Measurements from ENCODE around the gene CITED2. TPM values are rescaled to one million over a fixed set of nuclear protein-coding genes. Genes with fewer than 3 reads are reported as not detected.

The CITED2 gene
- total and polyA plus RNA-seq, 2 experiments from 2014 or later, result 26.6 to 76.9 TPM

DNA sequence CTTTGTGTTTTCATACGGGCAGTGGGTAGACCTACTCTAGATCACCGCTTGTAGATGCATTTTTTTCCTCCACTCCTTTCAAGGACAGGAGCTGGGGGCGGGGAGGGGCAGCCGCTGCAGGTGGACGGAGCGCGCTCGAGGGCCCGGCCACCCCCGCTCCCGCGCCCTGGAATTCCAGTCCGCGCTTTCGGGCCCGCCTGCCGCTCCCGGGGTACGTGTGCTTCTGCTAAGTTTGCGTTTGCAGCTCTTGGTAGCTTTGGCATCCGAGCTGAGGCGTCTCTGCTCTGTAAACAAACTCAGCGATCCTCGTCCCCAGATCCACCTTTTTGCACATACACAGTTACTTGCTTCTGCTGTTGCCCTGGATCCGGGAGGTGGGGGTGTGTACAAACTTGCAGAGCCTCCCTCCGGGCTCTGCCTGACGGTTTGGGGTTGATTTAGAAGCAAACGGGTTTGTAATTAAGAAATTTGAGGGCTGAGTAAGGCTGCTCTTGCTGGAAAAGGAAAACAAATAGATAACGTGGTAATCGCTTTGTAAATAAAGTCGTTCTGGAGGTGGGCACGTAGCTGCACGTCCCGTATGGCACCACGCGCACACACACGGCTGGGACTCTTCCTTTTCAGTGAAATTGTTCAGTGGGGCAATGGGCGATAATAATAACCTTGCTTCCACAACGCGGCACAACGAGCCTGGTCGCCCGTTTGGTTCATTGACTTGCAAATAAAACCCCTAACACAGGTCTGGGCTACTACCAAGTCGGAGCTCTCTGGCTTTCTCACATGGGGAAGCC, 973 bp upstream of the CITED2 start:
- no peaks in the 10 kb centered on the region; the same call in 2 of the 3 replicates for H3K9me3 Mint-ChIP-seq
- Histone ChIP-seq H3K9me2 (ENCODE audit: insufficient read depth) (peaks cover 17% of the 10 kb centered on the region; the same call in 1 of the 2 replicates), H3K36me3 (ENCODE audit: insufficient read depth) (0 out of 2 replicates have a peak, but pooled peaks cover 4% of the 10 kb centered on the region), H4K20me1 (replicated peaks; ENCODE audit: insufficient read depth) (no peaks in the 10 kb centered on the region), H3K4me2 (peak overlapping the region; percentile 98), H3K4me3 (peak overlapping the region; percentile 91), H3F3A (replicated peaks; ENCODE audit: low read depth) (0 out of 2 replicates have a peak, but pooled peaks cover 4% of the 10 kb centered on the region), H3K79me2 (replicated peaks; ENCODE audit: insufficient read depth) (peaks cover 33% of the 10 kb centered on the region), H3K4me1 (ENCODE audit: insufficient read depth) (peaks cover 32% of the 10 kb centered on the region), H3K27ac (ENCODE audit: low read depth) (peak overlapping the region; percentile 99), H3K27me3 (ENCODE audit: insufficient read depth) (no peaks in the 10 kb centered on the region), H2AFZ (peak overlapping the region; percentile 92)
- H3K27ac Mint-ChIP-seq, result peak overlapping the region; percentile 99
- DNase-seq (ENCODE audit: low spot score) (peak; percentile 96), ATAC-seq (peak; percentile 72)
- H3K4me1 Mint-ChIP-seq, result peaks cover 30% of the 10 kb centered on the region
- H3K36me3 Mint-ChIP-seq (ENCODE audit: low read depth), result peaks cover 32% of the 10 kb centered on the region
- TF ChIP-seq POLR2AphosphoS5 (IDR thresholded peaks at IDR 0.05; ENCODE audit: low read depth), result peak; percentile 61
- TF ChIP-seq, protein P1, sequence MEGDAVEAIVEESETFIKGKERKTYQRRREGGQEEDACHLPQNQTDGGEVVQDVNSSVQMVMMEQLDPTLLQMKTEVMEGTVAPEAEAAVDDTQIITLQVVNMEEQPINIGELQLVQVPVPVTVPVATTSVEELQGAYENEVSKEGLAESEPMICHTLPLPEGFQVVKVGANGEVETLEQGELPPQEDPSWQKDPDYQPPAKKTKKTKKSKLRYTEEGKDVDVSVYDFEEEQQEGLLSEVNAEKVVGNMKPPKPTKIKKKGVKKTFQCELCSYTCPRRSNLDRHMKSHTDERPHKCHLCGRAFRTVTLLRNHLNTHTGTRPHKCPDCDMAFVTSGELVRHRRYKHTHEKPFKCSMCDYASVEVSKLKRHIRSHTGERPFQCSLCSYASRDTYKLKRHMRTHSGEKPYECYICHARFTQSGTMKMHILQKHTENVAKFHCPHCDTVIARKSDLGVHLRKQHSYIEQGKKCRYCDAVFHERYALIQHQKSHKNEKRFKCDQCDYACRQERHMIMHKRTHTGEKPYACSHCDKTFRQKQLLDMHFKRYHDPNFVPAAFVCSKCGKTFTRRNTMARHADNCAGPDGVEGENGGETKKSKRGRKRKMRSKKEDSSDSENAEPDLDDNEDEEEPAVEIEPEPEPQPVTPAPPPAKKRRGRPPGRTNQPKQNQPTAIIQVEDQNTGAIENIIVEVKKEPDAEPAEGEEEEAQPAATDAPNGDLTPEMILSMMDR (conservative IDR thresholded peaks at IDR 0.05; ENCODE audit: low read depth in 2 of 2), result peak in 1 of 2 experiments; percentile 3; a peak in 1 of 4 replicates
- TF ChIP-seq, protein P2, sequence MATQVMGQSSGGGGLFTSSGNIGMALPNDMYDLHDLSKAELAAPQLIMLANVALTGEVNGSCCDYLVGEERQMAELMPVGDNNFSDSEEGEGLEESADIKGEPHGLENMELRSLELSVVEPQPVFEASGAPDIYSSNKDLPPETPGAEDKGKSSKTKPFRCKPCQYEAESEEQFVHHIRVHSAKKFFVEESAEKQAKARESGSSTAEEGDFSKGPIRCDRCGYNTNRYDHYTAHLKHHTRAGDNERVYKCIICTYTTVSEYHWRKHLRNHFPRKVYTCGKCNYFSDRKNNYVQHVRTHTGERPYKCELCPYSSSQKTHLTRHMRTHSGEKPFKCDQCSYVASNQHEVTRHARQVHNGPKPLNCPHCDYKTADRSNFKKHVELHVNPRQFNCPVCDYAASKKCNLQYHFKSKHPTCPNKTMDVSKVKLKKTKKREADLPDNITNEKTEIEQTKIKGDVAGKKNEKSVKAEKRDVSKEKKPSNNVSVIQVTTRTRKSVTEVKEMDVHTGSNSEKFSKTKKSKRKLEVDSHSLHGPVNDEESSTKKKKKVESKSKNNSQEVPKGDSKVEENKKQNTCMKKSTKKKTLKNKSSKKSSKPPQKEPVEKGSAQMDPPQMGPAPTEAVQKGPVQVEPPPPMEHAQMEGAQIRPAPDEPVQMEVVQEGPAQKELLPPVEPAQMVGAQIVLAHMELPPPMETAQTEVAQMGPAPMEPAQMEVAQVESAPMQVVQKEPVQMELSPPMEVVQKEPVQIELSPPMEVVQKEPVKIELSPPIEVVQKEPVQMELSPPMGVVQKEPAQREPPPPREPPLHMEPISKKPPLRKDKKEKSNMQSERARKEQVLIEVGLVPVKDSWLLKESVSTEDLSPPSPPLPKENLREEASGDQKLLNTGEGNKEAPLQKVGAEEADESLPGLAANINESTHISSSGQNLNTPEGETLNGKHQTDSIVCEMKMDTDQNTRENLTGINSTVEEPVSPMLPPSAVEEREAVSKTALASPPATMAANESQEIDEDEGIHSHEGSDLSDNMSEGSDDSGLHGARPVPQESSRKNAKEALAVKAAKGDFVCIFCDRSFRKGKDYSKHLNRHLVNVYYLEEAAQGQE (IDR thresholded peaks at IDR 0.05; ENCODE audit: unreplicated experiment), result no peak
- TF ChIP-seq, protein P3, sequence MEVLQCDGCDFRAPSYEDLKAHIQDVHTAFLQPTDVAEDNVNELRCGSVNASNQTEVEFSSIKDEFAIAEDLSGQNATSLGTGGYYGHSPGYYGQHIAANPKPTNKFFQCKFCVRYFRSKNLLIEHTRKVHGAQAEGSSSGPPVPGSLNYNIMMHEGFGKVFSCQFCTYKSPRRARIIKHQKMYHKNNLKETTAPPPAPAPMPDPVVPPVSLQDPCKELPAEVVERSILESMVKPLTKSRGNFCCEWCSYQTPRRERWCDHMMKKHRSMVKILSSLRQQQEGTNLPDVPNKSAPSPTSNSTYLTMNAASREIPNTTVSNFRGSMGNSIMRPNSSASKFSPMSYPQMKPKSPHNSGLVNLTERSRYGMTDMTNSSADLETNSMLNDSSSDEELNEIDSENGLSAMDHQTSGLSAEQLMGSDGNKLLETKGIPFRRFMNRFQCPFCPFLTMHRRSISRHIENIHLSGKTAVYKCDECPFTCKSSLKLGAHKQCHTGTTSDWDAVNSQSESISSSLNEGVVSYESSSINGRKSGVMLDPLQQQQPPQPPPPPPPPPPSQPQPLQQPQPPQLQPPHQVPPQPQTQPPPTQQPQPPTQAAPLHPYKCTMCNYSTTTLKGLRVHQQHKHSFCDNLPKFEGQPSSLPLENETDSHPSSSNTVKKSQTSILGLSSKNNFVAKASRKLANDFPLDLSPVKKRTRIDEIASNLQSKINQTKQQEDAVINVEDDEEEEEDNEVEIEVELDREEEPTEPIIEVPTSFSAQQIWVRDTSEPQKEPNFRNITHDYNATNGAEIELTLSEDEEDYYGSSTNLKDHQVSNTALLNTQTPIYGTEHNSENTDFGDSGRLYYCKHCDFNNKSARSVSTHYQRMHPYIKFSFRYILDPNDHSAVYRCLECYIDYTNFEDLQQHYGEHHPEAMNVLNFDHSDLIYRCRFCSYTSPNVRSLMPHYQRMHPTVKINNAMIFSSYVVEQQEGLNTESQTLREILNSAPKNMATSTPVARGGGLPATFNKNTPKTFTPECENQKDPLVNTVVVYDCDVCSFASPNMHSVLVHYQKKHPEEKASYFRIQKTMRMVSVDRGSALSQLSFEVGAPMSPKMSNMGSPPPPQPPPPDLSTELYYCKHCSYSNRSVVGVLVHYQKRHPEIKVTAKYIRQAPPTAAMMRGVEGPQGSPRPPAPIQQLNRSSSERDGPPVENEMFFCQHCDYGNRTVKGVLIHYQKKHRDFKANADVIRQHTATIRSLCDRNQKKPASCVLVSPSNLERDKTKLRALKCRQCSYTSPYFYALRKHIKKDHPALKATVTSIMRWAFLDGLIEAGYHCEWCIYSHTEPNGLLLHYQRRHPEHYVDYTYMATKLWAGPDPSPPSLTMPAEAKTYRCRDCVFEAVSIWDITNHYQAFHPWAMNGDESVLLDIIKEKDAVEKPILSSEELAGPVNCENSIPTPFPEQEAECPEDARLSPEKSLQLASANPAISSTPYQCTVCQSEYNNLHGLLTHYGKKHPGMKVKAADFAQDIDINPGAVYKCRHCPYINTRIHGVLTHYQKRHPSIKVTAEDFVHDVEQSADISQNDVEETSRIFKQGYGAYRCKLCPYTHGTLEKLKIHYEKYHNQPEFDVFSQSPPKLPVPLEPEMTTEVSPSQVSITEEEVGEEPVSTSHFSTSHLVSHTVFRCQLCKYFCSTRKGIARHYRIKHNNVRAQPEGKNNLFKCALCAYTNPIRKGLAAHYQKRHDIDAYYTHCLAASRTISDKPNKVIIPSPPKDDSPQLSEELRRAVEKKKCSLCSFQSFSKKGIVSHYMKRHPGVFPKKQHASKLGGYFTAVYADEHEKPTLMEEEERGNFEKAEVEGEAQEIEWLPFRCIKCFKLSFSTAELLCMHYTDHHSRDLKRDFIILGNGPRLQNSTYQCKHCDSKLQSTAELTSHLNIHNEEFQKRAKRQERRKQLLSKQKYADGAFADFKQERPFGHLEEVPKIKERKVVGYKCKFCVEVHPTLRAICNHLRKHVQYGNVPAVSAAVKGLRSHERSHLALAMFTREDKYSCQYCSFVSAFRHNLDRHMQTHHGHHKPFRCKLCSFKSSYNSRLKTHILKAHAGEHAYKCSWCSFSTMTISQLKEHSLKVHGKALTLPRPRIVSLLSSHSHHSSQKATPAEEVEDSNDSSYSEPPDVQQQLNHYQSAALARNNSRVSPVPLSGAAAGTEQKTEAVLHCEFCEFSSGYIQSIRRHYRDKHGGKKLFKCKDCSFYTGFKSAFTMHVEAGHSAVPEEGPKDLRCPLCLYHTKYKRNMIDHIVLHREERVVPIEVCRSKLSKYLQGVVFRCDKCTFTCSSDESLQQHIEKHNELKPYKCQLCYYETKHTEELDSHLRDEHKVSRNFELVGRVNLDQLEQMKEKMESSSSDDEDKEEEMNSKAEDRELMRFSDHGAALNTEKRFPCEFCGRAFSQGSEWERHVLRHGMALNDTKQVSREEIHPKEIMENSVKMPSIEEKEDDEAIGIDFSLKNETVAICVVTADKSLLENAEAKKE (CRISPR knock-in tag; IDR thresholded peaks at IDR 0.05), result no peak
- no peak for TF ChIP-seq ZNF331 (CRISPR knock-in tag; IDR thresholded peaks at IDR 0.05; ENCODE audit: low read depth)
- no peak for TF ChIP-seq NANOG (IDR thresholded peaks at IDR 0.05; ENCODE audit: borderline replicate concordance)
- TF ChIP-seq EZH2phosphoT487 (IDR thresholded peaks at IDR 0.05; ENCODE audit: unreplicated experiment), result no peak
- TF ChIP-seq, protein P4, sequence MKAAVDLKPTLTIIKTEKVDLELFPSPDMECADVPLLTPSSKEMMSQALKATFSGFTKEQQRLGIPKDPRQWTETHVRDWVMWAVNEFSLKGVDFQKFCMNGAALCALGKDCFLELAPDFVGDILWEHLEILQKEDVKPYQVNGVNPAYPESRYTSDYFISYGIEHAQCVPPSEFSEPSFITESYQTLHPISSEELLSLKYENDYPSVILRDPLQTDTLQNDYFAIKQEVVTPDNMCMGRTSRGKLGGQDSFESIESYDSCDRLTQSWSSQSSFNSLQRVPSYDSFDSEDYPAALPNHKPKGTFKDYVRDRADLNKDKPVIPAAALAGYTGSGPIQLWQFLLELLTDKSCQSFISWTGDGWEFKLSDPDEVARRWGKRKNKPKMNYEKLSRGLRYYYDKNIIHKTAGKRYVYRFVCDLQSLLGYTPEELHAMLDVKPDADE (IDR thresholded peaks at IDR 0.05), result no peak
- no peak for TF ChIP-seq ZNF114 (CRISPR knock-in tag; IDR thresholded peaks at IDR 0.05)
- no peak for TF ChIP-seq JUNB (IDR thresholded peaks at IDR 0.05; ENCODE audit: unreplicated experiment)
- no peak for TF ChIP-seq STAT1 (IDR thresholded peaks at IDR 0.05; ENCODE audit: unreplicated experiment)
- TF ChIP-seq CREB1 (CRISPR knock-in tag; IDR thresholded peaks at IDR 0.05; ENCODE audit: low read depth), result peak; percentile 62
- no peak for TF ChIP-seq EZH2 (IDR thresholded peaks at IDR 0.05; ENCODE audit: low read depth, unreplicated experiment)
- H3K4me3 Mint-ChIP-seq, result peak overlapping the region; percentile 87
- H3K27me3 Mint-ChIP-seq (ENCODE audit: insufficient read depth, low read depth, poor library complexity), result peaks cover 20% of the 10 kb centered on the region
